ENCODE data around the gene ZNF710.

ZNF710 gene

DNA sequence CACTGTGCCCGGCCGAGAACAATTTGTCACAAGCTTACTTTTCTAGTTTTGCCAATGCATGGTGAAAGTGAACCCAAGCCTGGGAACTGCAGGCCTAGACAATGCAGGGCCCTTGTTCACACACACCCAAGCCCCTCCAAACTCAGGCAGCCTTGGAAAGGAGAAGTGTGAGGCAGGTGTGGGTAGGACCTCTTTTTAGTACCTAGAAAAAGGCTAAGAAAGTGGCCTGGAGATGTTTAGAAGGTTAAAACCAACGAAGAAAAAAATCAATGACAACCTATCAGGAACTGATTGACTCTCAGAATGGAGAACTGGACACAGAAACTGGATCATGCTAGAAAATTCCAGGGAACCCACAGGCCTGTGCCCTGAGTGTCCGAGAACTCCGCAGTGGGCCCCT is 82.3 kb downstream of the ZNF710 start:
- no peak for DNase-seq

DNA sequence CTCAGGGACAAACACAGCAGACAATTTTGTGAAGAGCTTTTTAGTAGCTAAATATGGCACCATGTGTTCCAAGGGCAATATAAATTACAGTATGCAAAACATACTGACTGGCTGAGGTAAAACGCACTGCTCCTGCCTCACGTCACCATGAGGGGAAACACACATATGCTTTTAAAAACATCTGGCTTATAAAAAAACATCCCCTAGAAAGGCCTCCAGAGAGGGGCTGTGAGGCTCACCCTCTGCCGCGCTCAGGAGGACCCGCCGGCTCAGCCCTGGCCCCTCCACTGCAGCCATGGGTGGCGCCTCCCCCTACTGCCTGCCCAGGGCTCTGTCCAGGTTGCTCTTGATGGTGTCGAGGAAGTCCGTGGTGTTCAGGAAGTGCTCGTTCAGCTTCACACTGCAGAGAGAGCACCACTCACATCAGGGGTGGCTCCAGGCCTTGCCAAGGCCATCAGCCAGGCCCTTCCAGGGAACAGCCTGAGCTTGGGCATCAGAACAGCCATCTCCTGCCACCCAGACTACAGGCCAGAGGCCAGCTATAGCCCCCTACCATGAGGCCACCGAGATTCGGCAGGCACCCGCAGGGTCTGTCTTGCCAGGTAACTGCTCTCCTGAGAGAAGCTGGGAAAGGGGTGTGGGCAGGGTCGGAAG is 83.0 kb downstream of the ZNF710 start:
- no peak for DNase-seq

DNA sequence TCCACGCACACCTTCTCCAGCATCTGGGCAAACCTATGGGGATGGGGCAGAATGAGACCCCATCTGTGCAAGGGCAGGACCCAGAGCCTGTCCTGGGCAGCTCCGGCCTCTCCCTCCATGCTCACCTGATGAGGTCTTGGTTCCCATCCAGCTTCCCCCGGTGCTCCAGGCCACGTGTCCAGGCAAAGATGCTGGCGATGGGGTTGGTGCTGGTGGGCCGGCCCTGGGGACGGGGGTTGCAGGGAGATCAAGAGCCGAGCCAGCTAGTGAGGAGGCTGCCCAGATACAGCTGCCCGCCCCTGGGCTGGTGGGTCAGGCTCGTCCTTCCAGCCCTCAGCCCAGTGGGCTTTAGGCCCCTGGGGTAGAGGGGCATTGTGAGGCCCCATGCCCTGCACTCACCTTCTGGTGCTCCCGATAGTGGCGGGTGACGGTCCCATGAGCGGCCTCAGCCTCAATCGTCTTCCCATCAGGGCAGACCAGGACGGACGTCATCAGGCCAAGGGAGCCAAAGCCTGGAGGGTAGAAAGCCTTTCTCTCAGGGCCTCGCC is 83.8 kb downstream of the ZNF710 start:
- DNase-seq: no peak

DNA sequence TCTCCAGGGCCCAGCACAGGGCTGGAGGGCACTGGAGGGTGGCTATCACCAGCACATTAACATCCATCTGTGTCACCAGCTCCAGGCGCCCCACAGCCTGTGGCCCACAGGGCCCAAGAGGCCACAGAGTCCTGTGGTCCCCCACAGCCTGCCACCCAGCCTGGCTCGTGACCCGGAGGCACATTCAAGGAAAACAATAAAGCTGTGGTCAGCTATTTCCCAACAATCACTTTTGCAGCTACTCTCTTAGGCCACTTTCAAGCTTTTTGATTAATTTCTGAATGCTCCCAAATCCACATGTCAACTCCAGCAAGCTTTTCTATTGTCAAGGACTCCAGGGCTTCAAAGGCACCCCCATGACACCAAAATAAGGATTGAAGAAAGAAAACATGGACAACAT is 84.4 kb downstream of the ZNF710 start:
- DNase-seq: no peak

DNA sequence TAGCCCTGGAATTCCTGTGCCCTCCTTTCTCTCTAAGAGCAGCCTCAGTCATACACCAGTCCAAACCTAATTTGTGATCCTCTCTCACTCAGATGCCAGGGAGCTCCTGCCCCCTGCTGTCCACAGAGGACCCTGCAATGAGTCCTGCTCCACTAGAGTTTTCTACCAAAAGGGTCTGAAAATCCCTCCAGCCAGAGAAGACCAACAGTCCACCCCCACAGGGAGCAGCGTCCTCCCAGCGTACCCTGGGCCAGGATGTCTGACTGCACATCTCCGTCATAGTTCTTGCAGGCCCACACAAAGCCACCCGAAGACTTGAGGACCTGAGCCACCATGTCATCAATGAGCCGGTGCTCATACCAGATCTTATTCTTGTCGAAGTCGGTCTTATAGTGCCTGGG is 85.7 kb downstream of the ZNF710 start:
- DNase-seq: no peak

DNA sequence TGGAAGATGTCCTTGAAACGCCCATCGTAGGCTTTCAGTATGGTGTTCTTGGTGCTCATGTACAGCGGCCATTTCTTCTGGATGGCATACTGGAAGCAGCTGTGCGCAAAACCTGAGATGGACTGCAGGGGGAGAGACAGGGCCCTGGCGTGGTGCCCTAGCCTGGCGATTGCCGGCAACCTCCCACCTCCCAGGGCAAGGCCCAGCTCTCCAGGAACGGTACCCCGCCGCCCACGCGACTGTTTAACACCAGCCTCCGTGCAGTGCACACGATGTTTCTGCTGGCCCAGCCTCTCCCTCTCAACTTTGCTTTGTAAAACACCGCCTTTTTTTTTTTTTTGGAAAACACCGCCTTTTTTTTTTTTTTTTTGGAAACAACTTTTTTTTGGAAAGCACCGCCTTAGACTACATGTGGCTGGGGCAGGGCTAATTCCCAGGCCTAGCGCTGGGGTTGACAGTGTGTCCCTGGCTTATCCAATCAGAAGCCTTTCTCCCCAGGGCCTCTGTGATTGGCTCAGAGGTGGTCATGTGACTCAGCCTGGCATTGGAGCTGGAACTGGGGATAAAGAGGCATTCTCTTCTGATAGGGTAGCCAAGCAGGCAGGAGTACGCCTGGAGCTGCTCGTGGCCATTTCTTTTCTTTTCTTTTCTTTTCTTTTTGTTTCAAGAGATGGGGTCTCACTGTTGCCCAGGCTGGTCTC is 86.5 kb downstream of the ZNF710 start:
- DNase-seq: no peak

DNA sequence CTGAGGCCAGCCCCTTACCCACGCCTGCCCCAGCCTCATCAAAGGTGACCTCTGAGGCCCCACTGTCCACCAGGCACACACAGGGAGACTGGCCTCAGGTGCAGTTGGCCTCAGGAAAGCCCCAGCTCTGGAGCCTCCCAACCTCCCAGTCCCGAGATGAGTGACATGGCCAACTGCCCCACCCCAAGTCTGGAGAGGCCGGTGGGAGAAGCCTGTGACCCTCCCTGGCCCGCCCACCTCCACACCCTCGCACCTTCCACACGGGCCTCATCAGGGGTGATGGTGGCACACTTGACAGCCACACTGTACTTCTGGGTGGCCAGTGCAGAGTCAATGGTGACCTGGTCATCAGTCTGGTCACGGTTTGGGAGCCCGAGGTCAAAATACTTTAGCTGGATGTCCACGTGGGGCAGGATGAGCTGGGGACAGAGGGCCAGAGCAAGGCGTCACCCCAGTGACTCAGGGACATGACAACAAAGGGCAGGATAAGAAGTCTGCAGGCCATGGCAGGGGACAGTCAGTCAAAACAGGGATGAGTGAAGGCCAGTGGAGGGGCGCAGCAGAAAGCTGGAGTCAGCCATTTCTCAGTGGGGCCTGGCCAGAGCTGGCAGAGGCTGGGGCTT is 89.2 kb downstream of the ZNF710 start:
- DNase-seq: no peak

DNA sequence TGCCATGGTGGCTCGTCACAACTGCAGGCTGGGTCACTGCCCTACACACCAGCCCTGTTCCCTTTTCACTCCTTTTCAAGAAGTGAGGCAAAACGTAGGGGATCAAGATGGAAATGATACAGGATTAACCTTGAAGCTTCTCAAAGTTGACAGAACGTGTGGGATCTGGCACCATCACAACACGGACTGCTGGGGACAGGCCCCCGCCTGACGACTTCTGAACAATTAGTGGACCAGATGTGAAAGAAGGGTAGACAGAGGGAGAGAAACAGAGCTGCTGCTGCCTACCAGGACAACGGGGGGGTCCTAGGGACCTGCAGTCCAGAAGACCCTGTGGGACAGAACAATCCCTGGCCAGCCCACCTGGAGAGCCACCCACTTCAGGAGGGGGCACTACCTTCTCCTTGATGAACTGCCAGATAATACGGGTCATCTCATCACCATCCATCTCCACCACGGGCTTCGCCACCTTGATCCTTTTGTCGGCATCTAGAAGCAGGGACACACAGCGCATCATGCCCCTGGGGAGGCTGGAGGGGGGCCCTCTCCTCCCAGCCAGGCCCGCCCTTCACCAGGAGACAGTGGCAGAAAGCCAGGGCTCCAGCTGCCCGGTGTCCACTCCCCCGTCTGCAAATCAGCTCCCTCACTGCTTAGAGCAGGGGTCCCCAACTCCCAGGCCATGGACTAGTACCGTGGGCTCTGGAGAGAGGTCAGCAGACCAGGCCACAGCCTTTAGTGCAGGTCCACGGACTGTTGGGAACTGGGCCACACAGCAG is 90.2 kb downstream of the ZNF710 start:
- no peak for DNase-seq

DNA sequence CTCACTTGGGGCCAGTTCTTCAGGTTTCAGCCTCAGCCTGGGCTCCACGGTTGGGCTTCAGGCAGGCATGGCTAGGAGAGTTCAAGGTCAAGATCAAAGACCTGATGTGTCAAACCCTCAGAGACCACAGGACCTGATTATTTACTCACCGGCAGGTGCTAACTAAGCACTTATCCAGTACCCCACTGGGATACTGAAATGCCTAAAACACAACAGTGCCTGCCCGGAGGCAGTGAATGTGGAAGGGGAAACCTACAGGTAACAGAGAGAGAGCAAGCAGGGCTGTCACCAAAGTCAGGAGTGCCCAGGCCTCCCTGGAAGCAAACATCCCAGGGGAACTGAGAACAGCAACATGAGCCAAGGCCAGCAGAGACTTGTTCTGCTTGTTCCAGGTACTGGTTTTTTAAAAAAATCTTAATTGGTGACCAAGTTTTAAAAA is 94.4 kb downstream of the ZNF710 start:
- no peak for DNase-seq

DNA sequence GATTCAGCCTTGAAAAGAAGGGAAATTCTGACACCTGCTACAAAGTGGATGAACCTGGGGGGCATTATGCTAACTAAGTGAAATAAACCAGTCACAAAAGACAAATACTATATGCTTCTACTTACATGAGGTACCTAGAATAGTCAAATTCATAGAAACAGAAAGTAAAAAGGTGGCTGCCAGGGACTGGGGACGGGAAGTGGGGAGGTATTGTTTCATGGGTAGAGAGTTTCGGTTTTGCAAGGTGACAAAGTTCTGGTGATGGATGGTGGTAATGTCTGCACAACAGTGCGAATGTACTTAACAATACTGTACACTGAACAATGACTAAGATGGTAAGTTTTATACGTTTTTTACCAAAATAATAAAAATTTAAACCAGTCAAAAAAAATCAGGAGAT is 96.4 kb downstream of the ZNF710 start:
- no peak for DNase-seq

DNA sequence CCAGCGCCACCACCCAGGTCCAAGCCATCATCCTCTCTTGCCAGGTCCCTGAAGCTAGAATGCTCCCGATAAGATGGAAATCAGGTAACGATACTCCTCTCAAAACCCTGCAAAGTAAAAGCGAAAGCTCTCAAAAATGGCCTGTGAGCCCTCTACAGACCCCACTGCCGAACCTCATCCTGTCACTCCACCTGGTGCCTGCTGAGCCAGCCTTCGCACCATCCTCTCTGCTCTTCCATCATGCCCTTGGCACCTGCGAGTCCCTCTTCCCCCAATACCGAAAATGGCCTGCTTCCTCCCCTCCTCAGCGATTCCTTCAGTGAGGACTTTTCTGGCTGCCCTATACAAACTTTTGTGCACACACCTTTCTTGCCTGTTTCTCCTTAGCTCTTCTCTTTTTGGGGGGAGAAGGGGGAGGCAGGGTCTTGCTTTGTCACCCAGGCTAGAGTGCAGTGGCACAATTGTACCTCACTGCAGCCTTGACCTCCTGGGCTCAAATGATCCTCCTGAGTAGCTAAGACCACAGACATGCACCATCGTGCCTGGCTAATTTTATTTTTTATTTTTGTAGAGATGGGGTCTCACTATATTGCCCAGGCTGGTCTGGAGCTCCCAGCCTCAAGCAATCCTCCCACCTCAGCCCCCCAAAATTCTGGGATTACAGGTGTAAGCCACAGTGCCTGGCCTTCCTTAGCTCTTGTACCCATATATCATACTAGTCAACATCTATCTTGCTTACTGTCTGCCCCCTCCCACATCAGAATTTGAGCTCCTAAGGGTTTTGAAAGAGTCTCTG is 98.1 kb downstream of the ZNF710 start:
- DNase-seq: no peak

DNA sequence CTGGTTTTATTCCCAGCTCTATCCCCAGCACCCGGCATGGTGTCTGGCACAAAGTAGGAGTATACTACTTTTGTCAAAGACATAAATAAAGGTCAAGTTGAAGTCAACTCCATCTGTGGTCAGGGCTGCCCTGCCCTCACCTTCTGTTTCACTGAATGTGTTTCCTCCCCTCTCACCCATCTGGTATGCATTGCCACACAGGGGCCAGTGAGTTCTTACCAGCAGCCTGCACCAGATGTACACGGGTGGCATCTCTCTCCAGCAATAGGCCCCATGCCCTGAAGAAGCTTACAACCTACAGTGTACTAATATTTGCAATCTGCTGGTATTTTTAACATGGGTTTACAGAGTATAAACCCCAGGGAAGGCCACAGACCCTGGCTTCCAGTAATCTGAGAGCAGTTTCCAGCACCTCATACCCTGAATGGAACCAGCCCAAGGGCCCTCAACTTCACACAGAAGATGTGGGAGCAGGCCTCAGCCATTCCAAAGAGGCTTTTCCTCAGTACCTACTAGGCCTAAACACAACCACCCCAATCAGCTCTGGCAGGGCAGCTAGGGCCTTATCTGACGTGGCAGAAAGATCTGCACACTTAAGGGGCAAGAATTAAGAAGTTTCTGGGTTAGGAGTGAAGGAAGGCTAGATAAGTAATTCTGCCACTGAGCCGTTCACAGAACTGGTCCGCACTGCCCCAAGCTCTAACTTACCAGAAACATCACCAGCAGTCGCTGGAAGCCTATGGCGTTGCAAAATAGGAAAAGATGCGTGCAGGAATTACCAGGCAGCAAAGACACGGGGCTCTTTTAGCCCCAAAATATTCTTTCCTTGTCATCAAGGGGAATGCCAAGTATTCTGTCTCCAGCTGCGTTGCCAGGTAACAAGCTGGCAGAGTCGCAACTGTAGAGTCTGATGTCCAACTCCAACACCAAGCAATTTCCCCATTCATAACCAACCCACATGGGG is 99.0 kb downstream of the ZNF710 start:
- no peak for DNase-seq

DNA sequence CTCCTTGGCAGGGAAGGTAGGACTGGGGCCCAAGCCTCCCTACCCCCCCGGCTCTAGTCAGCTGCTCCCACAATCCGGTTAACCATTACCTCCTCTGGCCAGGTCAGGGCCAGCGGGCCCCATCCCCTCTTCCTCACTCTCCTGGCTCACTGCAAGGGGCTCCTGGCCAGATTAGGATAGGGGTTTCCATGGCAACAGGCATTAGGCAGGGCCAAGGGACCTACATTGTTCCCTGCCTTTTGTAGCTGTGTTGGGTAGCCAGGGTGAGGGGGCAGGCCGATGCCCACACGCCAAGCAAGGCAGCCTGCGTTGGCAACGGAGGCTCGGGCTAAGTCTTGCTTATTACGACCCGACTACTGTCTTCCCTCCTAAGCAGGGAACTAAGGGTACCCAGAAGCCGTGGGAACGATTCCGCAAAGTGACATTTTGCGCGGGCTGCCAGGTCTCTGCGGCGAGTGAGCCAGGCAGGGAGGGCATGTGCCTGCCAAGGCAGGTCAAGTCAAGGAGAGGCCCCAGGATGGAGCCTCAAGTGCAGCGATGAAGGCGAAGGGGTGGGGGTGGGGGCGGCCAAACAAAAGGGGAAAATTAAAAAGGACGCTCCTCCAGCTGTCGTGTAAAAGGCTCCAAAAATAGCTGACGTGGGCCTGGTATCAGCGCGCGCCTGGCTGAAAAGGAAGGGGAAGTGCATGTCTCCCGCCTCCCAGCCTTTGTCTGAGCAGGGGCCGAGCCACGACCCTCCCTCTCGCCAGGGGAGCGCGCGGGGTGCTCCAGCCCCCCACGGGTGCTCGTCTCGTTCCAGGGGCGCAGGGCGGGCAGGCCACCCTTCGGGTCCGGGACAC is 100.2 kb downstream of the ZNF710 start:
- DNase-seq: peak; percentile 30

DNA sequence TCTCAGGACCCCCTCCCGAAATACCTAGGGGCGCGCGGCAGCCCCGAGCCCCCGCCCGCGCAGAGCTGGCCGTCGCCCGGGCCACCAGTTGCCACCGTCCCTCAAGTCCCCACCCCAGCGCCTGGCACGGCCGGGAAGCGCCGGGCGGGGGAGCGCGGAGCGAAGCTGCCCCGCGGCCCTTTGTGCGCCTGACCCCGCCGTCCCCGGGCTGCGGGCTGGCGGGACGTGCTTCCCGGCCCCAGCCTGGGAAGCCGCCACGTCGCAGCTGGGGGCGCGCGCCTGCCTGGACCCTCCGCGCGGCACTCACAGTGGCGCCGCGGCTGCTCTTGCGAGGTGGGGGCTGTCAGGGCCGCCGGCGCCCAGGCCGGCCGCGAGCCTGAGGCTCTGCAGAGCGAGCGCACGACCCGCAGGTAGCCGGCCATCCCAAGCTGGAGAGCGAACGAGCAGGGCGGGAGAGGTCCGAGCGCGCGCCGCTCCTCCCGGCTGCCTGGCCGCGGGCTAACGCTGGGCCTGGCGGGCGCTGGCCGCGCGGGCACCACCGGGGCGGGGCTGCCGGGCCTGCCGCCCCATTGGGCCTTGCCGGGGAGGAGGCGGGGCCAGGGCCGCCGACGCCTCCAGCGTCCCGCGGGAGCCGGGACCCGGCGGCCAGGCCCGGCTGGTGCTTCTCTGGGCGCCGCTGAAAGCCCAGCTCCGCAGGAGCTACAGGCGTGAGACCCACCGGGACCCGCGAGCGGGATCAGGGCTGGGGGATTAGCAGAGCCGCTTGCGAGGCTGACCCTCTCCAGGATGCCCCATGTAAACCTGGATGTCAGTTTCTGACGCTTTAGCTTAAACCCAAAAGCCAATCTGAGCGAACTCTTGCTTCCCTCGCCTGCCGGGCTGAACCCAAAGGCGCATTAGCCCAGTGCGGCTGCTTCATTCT is 101.1 kb downstream of the ZNF710 start, which contains the start of gene IDH2:
TSS of gene IDH2 (minus strand) at position 500 of the 922 bp plus-strand sequence. CDS start at position 422, 78 bp downstream.
- DNase-seq: peak; percentile 29

DNA sequence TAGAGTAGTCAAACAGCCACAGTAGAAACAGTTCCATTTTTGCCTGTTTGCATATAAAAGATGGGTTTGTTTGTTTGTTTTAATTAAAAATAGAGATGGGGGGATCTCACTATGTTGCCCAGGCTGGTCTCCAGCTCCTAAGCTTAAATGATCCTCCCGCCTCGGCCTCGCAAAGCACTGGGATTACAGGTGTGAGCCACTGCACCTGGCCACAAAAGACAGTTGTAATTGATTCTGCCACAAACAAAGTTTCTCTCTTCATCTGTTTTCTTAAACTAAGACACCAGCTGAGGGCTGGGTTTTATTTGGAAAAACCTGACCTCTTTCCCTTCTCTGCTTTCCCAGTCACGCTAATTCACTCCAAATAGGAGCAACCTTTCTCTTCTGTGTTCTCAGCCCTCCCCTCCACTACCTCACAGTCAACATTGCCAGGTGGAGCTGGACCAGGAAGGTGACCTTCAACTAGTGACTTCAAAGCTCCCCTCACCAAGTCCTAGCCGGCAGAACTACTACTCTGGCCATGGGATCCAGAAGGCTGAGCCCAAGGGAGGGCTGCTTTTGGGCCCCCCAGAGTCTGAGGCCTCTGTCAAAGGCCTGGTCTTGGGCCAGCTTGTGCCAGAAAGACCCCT is 102.7 kb downstream of the ZNF710 start:
- no peak for DNase-seq

DNA sequence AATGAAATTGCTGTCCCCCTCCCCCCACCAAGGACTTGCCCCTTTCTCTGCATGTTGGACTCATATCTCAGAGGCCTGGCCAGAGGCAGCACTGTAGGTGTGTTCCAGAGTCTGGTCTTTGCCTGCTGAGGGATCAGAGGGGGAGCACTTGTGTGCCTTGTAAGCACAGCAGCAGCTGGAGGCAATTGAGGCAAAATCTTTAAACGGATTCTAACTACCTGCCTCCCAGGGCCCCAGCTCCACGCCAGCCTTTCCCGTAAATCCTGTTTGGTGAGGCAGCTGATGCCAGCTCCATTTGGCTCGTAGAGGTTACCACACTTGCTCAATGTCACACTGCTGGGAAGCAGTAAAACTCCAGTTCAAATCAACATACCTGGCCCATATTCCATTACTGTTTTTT is 103.4 kb downstream of the ZNF710 start:
- no peak for DNase-seq

DNA sequence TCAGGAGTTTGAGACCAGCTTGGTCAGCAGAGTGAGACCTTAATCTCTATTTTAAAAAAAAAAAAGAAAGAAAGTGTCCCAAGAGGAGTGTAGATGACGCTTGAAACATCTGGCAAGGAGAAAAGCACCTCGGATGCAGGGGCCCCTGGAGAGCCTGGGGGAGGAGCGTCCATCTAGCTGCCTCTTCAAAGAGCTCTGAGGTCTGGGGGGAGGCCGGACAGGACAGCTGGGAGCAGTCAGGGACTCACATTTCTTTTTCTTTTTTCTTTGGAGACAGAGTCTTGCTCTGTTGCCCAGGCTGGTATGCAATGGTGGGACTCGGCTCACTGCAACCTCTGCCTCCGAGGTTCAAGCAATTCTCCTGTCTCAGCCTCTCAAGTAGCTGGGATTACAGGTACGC is 104.4 kb downstream of the ZNF710 start:
- no peak for DNase-seq

DNA sequence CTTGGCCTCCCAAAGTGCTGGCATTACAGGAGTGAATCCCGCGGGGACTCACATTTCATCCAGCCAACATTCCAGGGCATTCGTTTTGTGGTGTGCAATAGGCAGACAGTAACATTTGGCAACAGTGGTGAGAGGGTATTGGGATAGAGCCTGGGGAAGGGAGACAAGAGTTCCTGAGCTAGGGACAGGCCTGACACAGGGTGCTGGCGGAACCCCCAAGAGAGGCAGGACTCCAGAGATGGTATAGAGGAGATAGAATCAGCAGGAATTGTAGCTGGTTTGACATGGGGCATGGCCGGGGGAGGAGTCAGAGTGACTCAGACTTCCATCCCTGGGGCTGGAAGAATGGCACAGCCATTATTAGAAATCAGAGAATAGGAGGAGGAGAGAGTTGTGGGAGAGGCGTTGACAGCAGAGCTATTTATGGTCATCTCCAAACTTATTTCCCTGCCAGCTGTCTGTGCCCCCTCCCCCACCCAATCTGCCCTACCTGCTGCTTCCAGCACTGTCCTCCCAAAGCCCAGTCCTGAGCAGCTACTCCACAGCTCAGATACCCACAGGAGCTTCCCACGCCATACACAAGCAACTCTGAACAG is 105.5 kb downstream of the ZNF710 start:
- no peak for DNase-seq
